ENCODE data around the gene JAKMIP2.

GRCh38 chr5:147767048-147767447 is 15.5 kb downstream of the JAKMIP2 start:
- TF ChIP-seq CTCF (IDR thresholded peaks at IDR 0.05; ENCODE audit: low read depth, low read length, poor library complexity, severe bottlenecking) (no peak), EZH2phosphoT487 (IDR thresholded peaks at IDR 0.05; ENCODE audit: borderline replicate concordance, low read length) (no peak)

Measured in DOHH2 (cell line).